ENCODE data around the gene KCMF1.

DNA sequence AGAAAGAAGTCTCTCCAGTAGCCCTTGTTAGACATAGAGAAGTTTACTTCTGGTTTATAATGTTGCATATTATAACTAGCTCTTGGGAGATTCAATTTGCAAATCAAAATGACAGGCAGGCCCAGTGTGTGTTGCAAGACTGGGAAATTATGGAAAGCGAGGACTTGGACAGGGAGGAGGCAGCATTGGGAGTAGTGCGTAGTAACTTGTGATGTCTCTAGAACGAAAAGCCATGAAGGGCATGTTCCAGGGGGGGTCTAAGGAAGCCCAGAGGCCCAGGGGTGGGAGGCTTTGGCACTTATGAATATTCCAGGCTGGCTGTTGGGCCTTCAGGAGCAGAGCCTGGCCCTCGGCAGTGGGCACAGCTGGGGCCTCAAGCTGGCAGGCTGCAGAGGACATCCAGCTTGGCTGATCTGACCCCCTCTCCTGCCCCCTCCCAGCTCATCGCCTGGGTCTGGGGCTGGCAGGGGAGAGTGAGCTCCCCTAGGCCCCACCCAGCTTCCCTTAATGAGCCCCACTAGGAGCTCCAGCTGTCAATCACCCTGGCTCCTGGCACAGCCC is 107.0 kb downstream of the KCMF1 start:
- TF ChIP-seq, protein P1, sequence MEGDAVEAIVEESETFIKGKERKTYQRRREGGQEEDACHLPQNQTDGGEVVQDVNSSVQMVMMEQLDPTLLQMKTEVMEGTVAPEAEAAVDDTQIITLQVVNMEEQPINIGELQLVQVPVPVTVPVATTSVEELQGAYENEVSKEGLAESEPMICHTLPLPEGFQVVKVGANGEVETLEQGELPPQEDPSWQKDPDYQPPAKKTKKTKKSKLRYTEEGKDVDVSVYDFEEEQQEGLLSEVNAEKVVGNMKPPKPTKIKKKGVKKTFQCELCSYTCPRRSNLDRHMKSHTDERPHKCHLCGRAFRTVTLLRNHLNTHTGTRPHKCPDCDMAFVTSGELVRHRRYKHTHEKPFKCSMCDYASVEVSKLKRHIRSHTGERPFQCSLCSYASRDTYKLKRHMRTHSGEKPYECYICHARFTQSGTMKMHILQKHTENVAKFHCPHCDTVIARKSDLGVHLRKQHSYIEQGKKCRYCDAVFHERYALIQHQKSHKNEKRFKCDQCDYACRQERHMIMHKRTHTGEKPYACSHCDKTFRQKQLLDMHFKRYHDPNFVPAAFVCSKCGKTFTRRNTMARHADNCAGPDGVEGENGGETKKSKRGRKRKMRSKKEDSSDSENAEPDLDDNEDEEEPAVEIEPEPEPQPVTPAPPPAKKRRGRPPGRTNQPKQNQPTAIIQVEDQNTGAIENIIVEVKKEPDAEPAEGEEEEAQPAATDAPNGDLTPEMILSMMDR (IDR thresholded peaks at IDR 0.05): no peak
- no peak for TF ChIP-seq POLR2A (IDR thresholded peaks at IDR 0.05)
